ENCODE measurements around the gene SPI1.
A peak's percentile ranks its signal among the peaks of the same experiment; 100 is the strongest.
"Not testable (repeated sequence)": the region's sequence is repeated elsewhere in the genome, so short reads cannot be mapped to it uniquely, and the experiment has no call there.

SPI1 gene

DNA sequence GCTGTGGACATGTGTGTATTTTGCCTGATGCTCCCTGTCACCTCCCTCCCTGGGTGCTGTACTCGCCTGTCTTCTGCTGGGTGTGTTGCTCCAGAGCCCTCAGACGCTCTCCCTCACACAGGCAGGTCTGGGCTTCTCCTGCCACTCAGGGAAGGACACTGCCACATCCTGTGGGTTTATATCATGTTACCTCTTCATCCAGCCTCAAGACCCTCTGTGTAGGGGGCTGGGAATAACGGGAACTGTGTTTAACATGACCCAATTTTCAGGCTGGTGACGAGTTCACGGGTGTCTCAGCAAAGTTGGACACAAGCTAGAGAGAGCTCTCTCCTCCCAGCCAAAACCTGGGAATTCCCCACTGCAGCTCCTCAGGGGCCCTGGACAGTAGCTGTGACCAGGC lies 50.4 kb downstream of the SPI1 start:
- DNase-seq = no peak

DNA sequence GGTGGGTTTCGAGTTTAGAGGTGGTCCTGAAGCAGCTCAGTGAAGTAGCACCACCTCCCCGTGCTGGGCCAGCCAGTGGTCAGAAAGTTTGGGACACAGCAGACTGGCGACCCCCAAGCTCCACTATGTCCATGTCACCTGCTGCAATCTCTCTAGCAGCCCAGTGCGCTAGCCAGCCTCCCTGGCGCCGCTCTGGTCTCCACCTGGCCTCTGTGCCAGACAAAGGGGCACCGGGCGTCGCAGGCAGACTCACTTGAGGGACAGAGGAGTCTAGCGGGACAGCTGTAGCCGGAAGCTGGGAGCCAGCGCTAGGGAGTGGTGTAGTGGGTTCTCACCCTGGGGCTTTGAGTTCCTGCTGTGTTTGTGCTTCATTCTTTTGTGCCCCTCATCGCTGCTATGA lies 51.3 kb downstream of the SPI1 start:
- no peak for DNase-seq

DNA sequence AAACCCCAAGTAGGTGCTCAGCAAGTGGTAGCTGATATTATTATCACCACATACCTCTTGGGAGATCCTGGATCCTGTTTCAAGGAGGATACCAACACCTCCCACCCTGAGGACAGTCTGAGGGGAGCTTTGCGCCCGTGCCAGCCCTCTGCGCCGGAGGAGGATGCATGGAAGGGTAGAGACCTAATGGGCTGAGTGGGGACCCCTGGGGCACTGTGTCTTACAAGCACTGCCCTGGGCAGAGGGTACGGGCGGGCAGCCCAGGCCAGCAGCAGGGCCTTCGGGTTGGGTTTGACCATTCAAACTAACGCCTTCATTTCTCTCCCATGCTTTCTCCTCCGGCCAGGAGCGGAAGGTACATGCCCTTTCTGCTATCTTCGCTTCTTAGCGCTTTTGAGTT lies 52.1 kb downstream of the SPI1 start:
- no peak for DNase-seq

- DNase-seq = no peak
Measured at GRCh38 chr11:47325271-47326041, 52.9 kb downstream of the SPI1 start.

DNA sequence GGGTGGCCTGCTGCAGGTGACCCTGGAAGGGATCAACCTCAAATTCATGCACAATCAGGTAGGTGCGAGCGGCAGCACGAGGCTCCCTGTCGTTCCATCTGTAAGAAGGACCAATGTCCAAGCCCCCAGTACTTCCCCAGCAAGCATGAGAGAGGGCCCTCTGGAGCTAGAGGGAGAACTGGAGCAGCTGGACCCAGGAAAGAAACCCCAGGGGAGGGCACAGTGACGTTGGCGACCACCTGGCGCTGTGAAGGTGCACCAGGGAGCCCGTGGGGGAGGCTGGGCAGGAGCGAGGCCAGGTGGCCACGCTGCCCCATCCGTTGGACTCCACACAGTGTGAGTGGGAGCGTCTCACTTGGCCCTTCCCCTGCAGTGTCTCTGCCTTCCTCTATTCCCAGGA lies 53.8 kb downstream of the SPI1 start:
- DNase-seq = no peak

GRCh38 chr11:47318166-47318565 lies 60.2 kb downstream of the SPI1 start:
- DNase-seq = no peak

- DNase-seq = no peak
Measured at GRCh38 chr11:47317064-47317828, 61.1 kb downstream of the SPI1 start.

DNA sequence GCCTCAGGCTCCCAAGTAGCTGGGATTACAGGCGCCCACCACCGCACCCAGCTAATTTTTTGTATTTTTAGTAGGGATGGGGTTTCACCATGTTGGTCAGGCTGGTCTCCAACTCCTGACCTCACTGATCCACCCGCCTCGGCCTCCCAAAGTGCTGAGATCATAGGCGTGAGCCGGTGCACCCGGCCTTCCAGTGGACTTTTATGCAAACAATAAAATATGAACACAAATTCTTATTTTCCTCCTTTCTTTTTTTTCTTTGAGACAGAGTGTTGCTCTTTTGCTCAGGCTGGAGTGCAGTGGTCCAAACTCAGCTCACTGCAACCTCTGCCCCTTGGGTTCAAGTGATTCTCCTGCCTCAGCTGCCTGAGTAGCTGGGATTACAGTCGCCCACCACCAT lies 61.8 kb downstream of the SPI1 start:
- not testable (repeated sequence) for DNase-seq

DNA sequence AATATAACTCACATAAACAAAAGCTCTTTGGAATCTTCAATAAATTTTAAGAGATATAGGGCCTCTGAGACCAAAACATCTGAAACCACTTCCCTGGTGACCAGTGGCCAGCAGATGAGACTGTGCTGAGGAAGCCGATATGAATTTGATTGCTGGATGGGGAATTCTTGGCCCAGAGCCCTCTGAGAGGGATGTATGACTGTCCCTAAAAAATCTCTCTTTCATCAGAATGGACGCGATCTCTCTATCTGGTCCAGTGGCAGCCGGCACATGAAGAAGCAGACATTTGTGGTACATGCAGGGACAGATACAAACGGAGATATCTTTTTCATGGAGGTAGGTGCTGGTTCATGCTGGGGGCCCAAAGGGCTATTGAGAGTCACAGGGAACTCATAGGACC lies 63.4 kb downstream of the SPI1 start:
- DNase-seq = no peak

GRCh38 chr11:47308050-47308823 lies 70.1 kb downstream of the SPI1 start:
- DNase-seq = no peak

GRCh38 chr11:47306484-47306844 lies 71.9 kb downstream of the SPI1 start:
- DNase-seq = no peak

DNA sequence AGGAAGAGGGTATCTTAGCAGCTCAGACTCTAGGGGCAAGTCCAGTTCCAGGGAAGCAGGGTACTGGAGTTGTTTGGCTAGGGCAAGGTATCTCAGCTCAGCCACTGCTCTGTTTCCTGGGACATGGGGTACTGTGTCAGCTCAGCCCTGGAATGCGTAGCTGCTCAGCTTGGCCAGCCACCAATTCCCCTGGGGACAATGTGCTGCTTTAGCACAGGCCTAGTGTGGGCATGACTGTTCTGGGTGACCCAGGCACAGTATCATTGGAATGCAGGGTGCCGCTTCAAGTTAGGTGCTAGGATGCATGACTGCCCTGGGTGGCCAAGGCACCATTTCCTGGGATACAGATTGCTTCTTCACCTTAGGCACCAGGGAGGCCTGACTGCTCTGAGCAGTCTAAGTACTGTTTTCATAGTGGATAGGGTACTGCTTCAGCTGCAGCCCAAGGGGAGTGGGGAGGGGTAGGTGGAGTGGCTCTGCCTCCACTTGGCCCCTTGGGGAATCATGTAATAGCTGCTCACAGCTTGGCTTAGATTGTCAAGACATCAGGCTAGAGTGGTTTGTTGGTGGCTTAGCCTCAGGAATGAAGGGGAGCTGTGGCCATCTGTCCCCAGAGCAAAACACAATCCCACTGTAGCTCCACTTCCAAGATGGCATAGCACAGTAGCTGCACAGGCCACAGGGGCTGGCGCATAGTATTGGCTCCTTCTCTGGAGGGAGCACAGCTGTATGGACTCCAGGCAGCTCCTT lies 72.4 kb downstream of the SPI1 start:
- peak in 48 of 56 donors; percentile 2 to 76 (median 33) for DNase-seq

All from nucleus accumbens (tissue), 56 donors.